Stimulated activated CD8-positive, alpha-beta memory T cell treated with anti-CD3 and anti-CD28 coated beads, Interleukin-12 subunit alpha, Interleukin-12 subunit beta, amount 100 ng/mL, for 24 hours (primary cell): ENCODE results near the gene TRIM28.
"Not testable (repeated sequence)": the region's sequence is repeated elsewhere in the genome, so short reads cannot be mapped to it uniquely, and the experiment has no call there.

Experiments
- DNase-seq: peaks from one replicate; pipeline ENCODE4 v3.0.0-alpha.2; 2020; ENCODE audit errors: extremely low read depth

TRIM28 gene

DNA sequence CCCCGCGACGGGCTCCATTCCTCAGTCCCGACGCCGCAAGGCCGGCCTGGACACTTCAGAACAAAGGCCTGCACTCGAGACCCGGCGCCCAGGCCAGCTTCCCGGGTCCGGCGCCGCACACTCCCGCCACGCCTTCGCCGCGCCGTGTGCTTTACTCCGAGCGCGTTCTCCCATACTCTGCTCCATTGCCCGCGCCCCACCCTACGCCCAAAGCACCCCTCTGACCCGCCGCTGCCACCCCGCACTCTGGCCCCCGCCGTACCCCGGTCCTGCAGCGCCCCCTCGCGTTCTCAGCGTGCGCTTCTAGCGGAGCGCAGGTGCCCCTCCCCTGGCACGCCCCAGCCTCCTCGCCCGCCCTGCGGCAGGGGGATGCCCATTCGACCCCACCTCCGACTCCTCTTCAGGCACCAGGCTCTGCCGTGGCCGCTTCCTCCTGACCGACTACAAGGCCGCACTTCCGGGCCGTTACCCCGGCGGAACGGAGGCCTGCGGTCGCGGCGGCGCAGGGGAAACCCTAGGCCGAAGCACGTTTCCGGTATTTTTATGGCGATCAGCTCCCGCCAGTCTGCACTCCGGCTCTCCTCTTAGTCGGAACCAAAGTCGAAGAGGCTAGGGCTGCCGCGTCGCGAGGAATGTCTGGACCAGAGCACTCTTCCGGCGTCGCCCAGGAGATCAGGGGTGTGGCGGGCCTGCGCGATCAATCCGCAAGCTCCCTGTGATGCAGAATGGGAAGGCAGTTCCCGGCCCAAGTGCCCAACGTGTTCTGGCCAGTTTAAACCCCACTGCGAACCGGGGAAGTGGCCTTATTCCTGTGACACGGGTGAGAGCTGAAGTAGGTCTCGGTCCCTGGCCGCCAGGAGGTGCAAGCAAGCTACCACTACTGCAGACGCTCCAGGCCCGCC is 24.3 kb upstream of the TRIM28 start, which contains the start of gene ZBTB45:
Gene ZBTB45 (minus strand): TSS at position 456 of the 902 bp plus-strand sequence. CDS start 2,137 bp downstream, outside the sequence.
- peak; percentile 73 for DNase-seq

DNA sequence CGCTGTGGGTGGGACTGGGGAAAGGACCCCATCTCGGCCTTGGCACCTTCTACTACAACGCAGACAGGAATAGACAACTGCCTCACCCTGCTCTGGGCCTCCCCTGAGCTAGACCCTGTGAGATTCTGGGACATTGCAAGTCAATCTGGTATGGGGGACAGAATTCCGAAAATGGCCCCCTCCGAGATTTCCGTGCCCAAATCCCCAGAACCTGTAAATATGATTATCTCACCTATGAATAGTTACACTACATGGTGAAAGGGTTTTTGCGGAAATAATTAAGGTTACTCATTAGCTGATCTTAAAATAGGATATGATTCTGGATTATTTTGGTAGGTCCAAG is 23.6 kb upstream of the TRIM28 start:
- no peak for DNase-seq

DNA sequence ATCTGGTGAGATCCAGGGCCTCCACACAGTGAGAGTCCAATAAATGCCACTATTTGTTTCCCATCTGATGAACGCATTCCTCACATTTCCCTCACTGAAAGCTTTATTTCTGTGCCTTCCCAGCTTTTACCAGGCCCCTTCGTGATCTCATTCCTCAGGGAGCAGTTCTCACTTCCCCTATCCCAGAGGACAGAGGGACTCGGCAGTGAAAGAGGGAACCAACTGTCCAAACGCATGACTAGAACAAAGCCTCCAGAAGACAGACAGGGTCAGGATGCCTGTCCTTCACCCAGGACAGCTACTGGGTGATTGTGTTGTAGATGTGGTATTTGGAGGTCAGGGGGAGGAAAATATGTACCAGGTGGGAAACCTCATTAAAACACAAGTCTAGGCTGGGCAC is 22.2 kb upstream of the TRIM28 start:
- no peak for DNase-seq

GRCh38 chr19:58522709-58523108 is 21.2 kb upstream of the TRIM28 start:
- DNase-seq, result no peak

DNA sequence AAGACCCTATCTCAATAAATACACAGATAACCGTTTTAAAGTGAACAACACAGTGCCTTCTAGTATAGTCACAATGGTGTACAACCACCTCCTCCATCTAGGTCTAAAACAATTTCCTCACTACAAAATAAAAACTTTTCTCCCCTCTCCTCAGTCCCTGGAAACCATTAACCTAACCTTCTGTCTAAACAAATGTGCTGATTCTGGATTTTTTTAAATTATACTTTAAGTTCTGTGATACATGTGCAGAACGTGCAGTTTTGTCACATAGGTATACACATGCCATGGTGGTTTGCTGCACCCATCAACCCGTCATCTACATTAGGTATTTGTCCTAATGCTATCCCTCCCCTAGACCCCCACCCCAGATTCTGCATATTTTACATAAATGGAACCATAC is 14.5 kb upstream of the TRIM28 start:
- DNase-seq, result no peak

- DNase-seq, result no peak
Measured at GRCh38 chr19:58531034-58531840, 12.6 kb upstream of the TRIM28 start.

DNA sequence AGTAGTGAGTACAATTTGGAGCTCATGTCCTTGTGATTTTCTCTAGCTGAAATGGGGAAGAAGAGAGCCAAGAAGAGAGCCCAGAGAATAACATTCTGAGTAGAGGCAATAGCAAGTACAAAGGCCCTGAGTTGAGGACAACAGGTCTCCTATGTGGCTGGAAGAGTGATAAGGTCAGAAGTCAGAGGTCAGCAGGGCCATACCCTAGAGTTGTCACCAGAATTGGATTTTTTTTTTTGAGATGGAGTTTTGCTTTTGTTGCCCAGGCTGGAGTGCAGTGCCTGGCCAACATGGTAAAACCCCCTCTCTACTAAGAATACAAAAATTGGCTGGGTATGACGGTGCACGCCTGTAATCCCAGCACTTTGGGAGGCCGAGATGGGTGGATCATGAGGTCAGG is 8.0 kb upstream of the TRIM28 start:
- no peak for DNase-seq

DNA sequence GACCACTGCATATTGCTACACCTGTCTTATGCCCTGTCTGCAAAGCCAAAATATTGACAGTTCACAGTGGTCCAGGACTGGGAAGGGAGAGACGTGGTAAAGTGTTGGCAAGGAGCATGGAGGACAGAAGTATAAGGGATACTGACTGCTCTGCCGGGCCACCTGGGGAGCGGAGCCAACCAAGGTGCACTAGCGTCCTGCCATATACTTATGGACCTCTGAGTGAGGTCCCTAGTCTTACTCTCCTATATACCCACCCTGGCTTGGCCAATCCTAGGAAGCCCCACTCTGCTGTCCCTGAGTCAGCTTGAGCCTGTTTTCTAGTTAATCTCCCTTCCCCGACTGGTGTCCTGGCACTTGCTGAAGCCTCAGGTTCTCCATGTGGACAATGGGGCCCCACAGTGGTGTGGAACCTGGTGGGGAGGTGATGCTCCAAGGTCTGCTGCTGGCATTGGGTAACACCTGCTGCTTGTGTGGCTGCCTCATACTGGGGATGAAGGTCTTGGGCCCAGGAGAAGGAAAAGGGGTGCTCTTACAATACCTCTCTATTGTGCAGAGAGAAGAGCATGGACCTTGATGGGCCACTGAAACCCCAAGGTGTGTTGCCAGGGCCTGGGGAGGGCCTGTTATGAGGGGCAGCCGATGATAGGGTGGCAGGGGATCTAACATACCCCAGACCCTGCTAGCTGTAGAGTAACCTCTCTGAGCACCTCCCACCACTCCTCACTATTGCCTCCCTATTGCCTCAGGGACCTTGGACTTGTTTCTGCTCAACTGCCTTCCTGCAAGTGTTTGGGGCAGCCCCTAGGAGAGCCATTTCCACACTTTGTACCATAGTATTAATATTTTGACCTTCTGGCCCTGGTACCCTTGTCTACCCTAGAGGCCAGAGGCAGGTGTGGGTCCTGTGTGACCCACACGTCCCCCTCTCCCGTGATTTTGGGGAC is 6.7 kb upstream of the TRIM28 start:
- DNase-seq, result no peak

DNA sequence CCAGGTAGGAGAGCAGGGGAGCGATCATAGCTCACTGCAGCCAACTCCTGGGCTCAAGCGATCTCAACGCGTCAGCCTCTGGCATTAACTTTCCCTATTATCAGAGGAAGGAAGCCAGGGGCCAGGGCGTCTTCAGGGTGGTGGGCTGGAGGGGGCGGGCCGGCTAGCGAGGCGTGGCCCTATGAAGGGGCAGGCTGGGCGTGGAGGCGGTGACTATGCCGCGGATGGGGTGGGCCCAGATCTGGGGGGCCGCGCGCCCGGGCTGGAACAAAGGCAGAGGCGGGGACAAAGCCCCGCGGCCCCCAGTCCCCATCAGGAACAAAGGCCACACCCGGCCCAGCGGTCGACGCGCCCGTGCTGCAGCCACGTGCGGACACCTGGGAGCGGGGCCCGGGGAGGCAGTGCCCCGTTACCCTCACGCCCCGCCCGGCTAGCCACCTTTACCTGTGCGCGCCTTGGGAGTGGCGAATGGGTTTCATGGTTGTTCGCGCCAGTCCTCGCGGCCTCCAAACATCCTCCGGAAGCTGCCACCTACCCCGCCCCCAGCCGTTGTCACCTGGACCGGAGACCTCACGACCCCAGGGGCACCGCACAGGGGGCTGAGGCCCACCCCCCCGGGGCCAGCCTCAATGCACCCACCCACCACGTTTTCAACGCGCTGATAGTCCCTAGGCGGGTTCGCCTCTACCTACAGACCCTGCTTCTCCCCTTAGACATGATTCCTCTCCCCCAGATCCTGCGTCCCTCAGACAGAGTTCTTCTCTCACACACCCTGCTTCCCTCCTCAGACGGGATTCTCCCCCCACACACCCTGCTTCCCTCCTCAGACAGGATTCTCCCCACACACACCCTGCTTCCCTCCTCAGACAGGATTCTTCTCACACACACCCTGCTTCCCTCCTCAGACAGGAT is 5.4 kb upstream of the TRIM28 start:
- DNase-seq, result no peak

DNA sequence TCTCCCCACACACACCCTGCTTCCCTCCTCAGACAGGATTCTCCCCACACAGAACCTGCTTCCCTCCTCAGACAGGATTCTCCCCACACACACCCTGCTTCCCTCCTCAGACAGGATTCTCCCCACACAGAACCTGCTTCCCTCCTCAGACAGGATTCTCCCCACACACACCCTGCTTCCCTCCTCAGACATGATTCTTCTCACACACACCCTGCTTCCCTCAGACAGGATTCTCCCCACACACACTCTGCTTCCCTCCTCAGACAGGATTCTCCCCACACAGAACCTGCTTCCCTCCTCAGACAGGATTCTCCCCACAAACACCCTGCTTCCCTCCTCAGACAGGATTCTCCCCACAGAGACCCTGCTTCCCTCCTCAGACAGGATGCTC is 4.7 kb upstream of the TRIM28 start:
- DNase-seq, result not testable (repeated sequence)

DNA sequence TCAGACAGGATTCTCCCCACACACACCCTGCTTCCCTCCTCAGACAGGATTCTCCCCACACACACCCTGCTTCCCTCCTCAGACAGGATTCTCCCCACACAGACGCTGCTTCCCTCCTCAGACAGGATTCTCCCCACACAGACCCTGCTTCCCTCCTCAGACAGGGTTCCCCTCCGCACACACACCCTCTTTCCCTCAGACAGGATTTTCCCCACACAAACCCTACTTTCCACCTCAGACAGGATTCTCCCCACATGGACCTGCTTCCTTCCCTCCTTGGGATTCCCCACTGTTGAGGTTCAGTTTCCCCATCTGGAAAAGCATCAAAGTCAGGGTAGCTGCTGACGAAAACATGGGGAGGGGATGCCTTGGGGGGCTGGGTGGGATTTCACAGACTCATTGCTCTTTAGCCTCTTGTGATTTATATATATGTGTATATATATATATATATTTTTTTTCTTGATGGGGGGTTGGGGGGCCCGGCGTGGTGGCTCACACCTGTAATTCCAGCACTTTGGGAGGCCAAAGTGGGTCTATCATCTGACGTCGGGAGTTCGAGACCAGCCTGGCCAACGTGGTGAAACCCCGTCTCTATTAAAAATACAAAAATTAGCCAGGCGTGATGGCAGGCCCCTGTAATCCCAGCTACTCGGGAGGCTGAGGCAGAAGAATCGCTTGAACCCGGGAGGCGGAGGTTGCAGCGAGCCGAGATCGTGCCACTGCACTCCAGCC is 1.1 kb upstream of the TRIM28 start:
- not testable (repeated sequence) for DNase-seq

DNA sequence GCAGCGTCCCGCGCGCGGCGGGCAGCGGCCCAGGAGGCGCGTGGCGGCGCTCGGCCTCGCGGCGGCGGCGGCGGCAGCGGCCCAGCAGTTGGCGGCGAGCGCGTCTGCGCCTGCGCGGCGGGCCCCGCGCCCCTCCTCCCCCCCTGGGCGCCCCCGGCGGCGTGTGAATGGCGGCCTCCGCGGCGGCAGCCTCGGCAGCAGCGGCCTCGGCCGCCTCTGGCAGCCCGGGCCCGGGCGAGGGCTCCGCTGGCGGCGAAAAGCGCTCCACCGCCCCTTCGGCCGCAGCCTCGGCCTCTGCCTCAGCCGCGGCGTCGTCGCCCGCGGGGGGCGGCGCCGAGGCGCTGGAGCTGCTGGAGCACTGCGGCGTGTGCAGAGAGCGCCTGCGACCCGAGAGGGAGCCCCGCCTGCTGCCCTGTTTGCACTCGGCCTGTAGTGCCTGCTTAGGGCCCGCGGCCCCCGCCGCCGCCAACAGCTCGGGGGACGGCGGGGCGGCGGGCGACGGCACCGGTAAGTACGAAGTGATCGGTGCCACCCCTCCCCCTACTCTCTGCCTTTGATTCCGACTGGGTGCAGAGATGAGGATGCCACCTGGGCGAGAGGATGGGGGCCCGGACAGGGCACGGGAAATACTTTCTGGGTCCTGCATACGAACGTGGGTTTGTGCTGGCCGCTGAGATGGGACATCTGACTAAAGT is 874 bp downstream of the TRIM28 start:
- DNase-seq, result no peak

DNA sequence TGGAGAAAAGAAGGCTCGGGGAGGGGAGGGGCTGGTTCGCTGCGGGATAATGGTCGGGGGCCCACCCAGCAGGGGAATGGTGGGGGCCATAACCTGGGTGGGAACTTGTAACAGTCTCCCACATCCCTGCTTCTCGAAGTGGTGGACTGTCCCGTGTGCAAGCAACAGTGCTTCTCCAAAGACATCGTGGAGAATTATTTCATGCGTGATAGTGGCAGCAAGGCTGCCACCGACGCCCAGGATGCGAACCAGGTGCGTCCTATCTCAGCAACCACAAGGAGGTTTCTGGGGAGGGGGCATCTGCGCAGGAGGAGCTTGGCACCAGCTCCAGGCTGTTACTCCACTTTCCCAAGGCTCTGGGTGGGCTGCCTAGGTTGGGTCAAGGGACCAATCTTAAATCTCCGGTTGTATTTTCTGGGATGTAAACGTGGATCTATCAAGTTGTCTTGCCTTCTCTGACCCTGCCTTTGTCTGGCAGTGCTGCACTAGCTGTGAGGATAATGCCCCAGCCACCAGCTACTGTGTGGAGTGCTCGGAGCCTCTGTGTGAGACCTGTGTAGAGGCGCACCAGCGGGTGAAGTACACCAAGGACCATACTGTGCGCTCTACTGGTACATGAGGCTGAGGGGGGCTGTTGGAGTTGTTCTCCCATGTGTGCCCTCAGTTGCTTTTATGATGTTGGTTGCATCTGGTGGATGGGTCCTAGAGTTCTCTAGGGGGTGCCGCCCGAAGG is 1.6 kb downstream of the TRIM28 start:
- DNase-seq, result no peak

- DNase-seq, result no peak
Measured at GRCh38 chr19:58546019-58546530, 2.2 kb downstream of the TRIM28 start.

- DNase-seq, result no peak
Measured at GRCh38 chr19:58547323-58548312, 3.8 kb downstream of the TRIM28 start.

DNA sequence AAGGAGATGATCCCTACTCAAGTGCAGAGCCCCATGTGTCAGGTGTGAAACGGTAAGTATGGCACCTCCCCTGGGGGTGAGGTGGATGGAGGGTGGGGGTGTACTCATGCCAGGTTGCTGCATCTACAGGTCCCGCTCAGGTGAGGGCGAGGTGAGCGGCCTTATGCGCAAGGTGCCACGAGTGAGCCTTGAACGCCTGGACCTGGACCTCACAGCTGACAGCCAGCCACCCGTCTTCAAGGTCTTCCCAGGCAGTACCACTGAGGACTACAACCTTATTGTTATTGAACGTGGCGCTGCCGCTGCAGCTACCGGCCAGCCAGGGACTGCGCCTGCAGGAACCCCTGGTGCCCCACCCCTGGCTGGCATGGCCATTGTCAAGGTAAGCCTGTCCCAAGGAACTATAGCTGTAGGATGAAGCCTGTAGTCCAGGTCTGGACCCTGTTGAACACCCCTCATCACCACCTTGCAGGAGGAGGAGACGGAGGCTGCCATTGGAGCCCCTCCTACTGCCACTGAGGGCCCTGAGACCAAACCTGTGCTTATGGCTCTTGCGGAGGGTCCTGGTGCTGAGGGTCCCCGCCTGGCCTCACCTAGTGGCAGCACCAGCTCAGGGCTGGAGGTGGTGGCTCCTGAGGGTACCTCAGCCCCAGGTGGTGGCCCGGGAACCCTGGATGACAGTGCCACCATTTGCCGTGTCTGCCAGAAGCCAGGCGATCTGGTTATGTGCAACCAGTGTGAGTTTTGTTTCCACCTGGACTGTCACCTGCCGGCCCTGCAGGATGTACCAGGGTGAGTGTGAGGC is 5.2 kb downstream of the TRIM28 start:
- DNase-seq, result no peak
